Omental fat pad (tissue), 4 donors: ENCODE measurements around the gene FRAS1. TPM values are rescaled to one million over a fixed set of nuclear protein-coding genes. Genes with fewer than 3 reads are reported as not detected.

Experiments used
- ATAC-seq: fragments of 150-250 bp; one replicate; pipeline ENCODE4 v1.9.1; 2016; ENCODE audit warnings: mild to moderate bottlenecking, moderate library complexity; ENCODE audit not compliant: low FRiP score
- DNase-seq: peaks from one replicate; pipeline ENCODE4 v3.0.0-alpha.2; 2019; ENCODE audit warnings: low spot score
- CTCF ChIP-seq, 3 donors: fragments of 450-650 bp; IDR thresholded peaks; one replicate each; pipeline ENCODE4 v1.5.1; 2016 to 2017; ENCODE audit warnings: antibody characterized with exemption in 3 of 3, mild to moderate bottlenecking in 3 of 3, moderate library complexity in 2 of 3
- total RNA-seq, 4 donors: library from RNA; depleted of rRNA; stranded (reverse); fragments of >200 nt; gene quantifications; one replicate each; pipeline ENCODE4 v1.1.0, GENCODE V29; 2016

Gene FRAS1
- total RNA-seq, 4 donors from 2014 or later = 0.47 to 40.5 (median 7.7) TPM

GRCh38 chr4:78565971-78566372, 508.8 kb downstream of the FRAS1 start:
- ATAC-seq (peak; percentile 62), DNase-seq (no peak)
- TF ChIP-seq CTCF (IDR thresholded peaks at IDR 0.05) = no peak

- no peak for ATAC-seq
- TF ChIP-seq CTCF (IDR thresholded peaks at IDR 0.05) = no peak
- no peak for DNase-seq
These were observed 509.8 kb downstream of the FRAS1 start for GRCh38 chr4:78566834-78567499.

- no peak for TF ChIP-seq CTCF (IDR thresholded peaks at IDR 0.05)
- DNase-seq = no peak
- no peak for ATAC-seq
These were observed 510.5 kb downstream of the FRAS1 start for GRCh38 chr4:78567500-78568060.

GRCh38 chr4:78568640-78569305, 511.6 kb downstream of the FRAS1 start:
- TF ChIP-seq CTCF (IDR thresholded peaks at IDR 0.05) = no peak
- peak; percentile 3 for ATAC-seq
- no peak for DNase-seq

- DNase-seq (no peak), ATAC-seq (peak; percentile 76)
- no peak for TF ChIP-seq CTCF (IDR thresholded peaks at IDR 0.05)
These were observed 512.2 kb downstream of the FRAS1 start for GRCh38 chr4:78569306-78569821.

- DNase-seq = no peak
- no peak for TF ChIP-seq CTCF (IDR thresholded peaks at IDR 0.05)
- no peak for ATAC-seq
These were observed 513.0 kb downstream of the FRAS1 start for GRCh38 chr4:78570117-78570516.
